ENCODE data around the gene COL13A1.

GRCh38 chr10:69914398-69915214 is 112.9 kb downstream of the COL13A1 start:
- TF ChIP-seq ZBTB33 (IDR thresholded peaks at IDR 0.05; ENCODE audit: extremely low read depth, insufficient replicate concordance, low read length) (no peak), REST (IDR thresholded peaks at IDR 0.05; ENCODE audit: low read depth) (no peak), MAX (IDR thresholded peaks at IDR 0.05) (no peak), POLR2A (IDR thresholded peaks at IDR 0.05; ENCODE audit: borderline replicate concordance, extremely low read depth, insufficient read depth, insufficient read length) (no peak), CTCF (IDR thresholded peaks at IDR 0.05 in 2 of 3, conservative IDR thresholded peaks at IDR 0.05 in 1 of 3; ENCODE audit: borderline replicate concordance in 1 of 3, insufficient read depth in 1 of 3, low read depth in 2 of 3, low read length in 2 of 3) (peak; percentile 91 to 95 (median 91)), RAD21 (IDR thresholded peaks at IDR 0.05; ENCODE audit: low read depth) (peak; percentile 94), POLR2AphosphoS5 (IDR thresholded peaks at IDR 0.05; ENCODE audit: low read depth, low read length) (no peak), TCF7L2 (IDR thresholded peaks at IDR 0.05; ENCODE audit: borderline replicate concordance, extremely low read depth, insufficient read depth, insufficient read length) (no peak)
